Measurements from ENCODE around the gene PAH.

GRCh38 chr12:102950107-102950949 is 33.3 kb upstream of the PAH start:
- TF ChIP-seq CTCF (IDR thresholded peaks at IDR 0.05): no peak
- no peak for TF ChIP-seq POLR2A (IDR thresholded peaks at IDR 0.05)

Measured in breast epithelium (tissue), 3 donors.